ENCODE results near the gene IFNK. TPM values are rescaled to one million over a fixed set of nuclear protein-coding genes. Genes with fewer than 3 reads are reported as not detected.

The IFNK gene
- total and polyA plus RNA-seq, 2 donors (not counting 3 experiments of a cell fraction or from before 2014, with no cell fraction given) = not detected

- Histone ChIP-seq H3K27ac (ENCODE audit: insufficient read depth, low read depth, low read length) (no peak overlapping the region), H3K79me2 (ENCODE audit: control insufficient read depth, insufficient read depth, low read length) (no peaks in the 10 kb centered on the region), H3K9me3 (replicated peaks; ENCODE audit: control insufficient read depth, insufficient read depth, low read length) (no peaks in the 10 kb centered on the region), H3K36me3 (ENCODE audit: control insufficient read depth in 2 of 2, extremely low read depth in 1 of 2, insufficient read depth in 2 of 2, low read length in 2 of 2) (no peaks in the 10 kb centered on the region), H2AFZ (ENCODE audit: low read depth, low read length) (no peak overlapping the region), H3K4me3 (replicated peaks in 1 of 3; ENCODE audit: insufficient read depth in 1 of 3, low read depth in 1 of 3, low read length in 3 of 3) (no peak overlapping the region), H3K4me2 (ENCODE audit: insufficient read depth, low read length) (peak overlapping the region; percentile 83), H3K9me1 (replicated peaks; ENCODE audit: control insufficient read depth, extremely low read depth, insufficient read depth, low read length) (no peaks in the 10 kb centered on the region), H4K20me1 (replicated peaks; ENCODE audit: control insufficient read depth, extremely low read depth, insufficient read depth, low read length) (no peaks in the 10 kb centered on the region), H3K9ac (replicated peaks; ENCODE audit: extremely low read depth, insufficient read depth, low read length) (no peak overlapping the region), H3K4me1 (ENCODE audit: control insufficient read depth, extremely low read depth, insufficient read depth, low read length) (peaks cover 9% of the 10 kb centered on the region), H3K27me3 (ENCODE audit: control insufficient read depth in 2 of 2, insufficient read depth in 2 of 2, low read length in 2 of 2) (peaks cover 19 to 41% of the 10 kb centered on the region in 2 experiments)
- dilution Hi-C loops (cut with MboI; ENCODE audit: extremely low pct_ligation_motif_present, low sequenced_read_pairs) (no loop called here), intact Hi-C loops (cut with micrococcal nuclease) (no loop called here)
- FAIRE-seq (no peak), DNase-seq (ENCODE audit: low read depth, low spot score) (no peak)
- ChIA-PET CTCF (interaction anchor here (4.5 kb wide), 1 partner anchor 195 kb away, joined by 38 read pairs; no protein-coding TSS in a partner anchor), POLR2A (no interaction called here)
- BruUV-seq (replicated peaks) = no TSS peak
- TF ChIP-seq GATA2 (IDR thresholded peaks at IDR 0.05; ENCODE audit: insufficient read depth, insufficient read length, low read depth, low read length) = no peak
- no peak for TF ChIP-seq FOS (IDR thresholded peaks at IDR 0.05; ENCODE audit: borderline replicate concordance, insufficient read depth, low read length)
- no peak for TF ChIP-seq POLR2AphosphoS5 (IDR thresholded peaks at IDR 0.05; ENCODE audit: insufficient read depth, low read depth, low read length)
- no peak for TF ChIP-seq MAX (IDR thresholded peaks at IDR 0.05; ENCODE audit: insufficient read depth, insufficient read length)
- TF ChIP-seq EZH2 (IDR thresholded peaks at IDR 0.05; ENCODE audit: borderline replicate concordance, low read depth, low read length, severe bottlenecking) = no peak
- TF ChIP-seq POLR2A (IDR thresholded peaks at IDR 0.05; ENCODE audit: low read depth, low read length) = no peak
- TF ChIP-seq CTCF (IDR thresholded peaks at IDR 0.05; ENCODE audit: extremely low read depth in 1 of 2, insufficient read depth in 1 of 2, low read depth in 1 of 2, low read length in 2 of 2) = no peak
- TF ChIP-seq MYC (IDR thresholded peaks at IDR 0.05; ENCODE audit: low read depth, low read length) = no peak
- TF ChIP-seq JUN (IDR thresholded peaks at IDR 0.05; ENCODE audit: borderline replicate concordance, insufficient read depth, insufficient read length, low read depth) = no peak
Observed at GRCh38 chr9:27527702-27528075, 3.6 kb downstream of the IFNK start.
